GM19193 (cell line): ENCODE results near the gene NDUFB7.

ENCODE experiments used
- POLR2A ChIP-seq: IDR thresholded peaks from 4 replicates; pipeline ENCODE4 v1.6.1; 2011; ENCODE audit not compliant: insufficient read depth, insufficient read length; ENCODE audit errors: extremely low read depth

NDUFB7 gene

DNA sequence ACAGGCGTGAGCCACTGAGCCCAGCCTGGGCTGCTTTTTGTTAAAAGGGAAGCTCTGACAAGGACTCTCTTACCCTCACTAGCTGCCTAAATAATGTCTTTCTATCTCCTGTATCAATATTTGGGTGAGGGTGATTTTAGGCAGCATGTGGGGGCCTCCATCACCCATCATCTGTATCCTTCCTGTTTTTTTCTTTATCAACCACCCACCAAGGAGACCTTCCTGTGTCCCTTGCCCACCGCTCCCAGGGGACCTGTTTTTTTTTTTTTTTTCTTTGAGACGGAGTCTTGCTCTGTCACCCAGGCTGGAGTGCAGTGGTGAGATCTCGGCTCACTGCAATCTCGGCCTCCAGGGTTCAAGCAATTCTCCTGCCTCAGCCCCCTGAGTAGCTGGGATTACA lies 5.4 kb upstream of the NDUFB7 start:
- no peak for TF ChIP-seq POLR2A

DNA sequence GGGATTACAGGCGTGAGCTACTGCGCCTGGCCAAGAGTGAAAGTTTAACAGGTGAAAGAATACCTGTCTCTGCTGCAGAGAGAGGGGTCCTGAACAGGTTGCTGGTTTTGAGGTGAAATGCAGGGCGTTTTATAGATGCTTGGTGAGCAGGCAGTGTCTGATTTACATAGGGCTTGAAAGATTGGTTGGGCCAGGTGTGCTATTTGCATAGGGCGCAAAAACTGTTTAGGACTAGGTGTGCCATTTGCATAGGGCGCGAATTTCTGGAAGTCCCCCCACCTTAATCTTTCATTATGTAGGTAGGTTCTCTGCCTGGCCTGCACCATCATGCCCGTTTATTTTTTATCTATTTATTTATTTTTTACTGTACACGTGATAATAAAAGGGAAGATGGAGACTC lies 4.5 kb upstream of the NDUFB7 start:
- no peak for TF ChIP-seq POLR2A

DNA sequence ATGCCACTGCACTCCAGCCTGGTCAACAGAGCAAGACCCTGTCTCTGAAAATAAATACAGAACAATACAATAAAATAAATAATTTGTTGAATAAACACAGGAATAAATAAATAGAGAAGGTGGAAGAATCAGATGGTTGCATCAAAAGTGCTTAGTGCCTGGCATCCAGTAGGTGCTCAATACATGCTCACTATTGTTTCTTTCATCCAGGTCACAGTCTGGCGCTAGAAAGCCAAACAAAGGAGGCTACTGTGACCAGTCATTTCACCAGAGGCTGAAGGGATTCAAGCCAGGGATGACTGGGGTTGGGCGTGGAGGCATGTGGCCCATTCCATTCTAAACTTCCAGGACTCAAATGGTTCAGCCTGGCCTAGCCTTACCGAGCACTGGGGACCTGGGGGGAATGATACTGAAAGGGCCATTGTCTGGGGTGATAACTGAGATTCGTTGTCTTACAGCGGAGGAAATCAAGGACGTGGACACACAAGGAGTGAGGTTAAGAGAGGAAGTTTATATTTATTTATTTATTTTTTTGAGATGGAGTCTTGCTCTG lies 3.6 kb upstream of the NDUFB7 start:
- TF ChIP-seq POLR2A: no peak

DNA sequence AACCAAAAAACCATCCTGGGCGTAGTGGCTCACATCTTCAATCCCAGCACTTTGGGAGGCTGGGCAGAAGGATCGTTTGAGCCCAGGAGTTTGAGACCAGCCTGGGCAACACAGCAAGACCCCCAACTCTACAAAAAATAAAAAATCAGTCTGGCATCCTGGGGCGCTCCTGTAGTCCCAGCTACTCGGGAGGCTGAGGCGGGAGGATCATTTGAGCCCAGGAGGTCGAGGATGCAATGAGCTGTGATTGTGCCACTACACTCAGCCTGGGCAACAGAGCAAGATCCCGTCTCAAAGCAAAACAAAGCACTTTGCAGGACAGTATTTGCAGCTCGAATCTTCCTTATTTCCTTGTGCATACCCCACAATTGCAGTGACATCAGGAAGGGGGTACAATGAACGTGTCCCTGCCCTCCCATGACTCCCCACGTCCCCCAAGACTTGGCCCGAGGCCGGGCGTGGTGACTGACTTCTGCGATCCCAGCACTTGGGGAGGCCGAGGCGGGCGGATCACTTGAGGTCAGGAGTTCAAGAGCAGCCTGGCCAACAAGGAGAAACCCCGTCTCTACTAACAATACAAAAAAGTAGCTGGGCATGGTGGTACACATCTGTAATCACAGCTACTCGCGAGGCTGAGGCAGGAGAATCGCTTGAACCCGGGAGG lies 870 bp downstream of the NDUFB7 start:
- no peak for TF ChIP-seq POLR2A

DNA sequence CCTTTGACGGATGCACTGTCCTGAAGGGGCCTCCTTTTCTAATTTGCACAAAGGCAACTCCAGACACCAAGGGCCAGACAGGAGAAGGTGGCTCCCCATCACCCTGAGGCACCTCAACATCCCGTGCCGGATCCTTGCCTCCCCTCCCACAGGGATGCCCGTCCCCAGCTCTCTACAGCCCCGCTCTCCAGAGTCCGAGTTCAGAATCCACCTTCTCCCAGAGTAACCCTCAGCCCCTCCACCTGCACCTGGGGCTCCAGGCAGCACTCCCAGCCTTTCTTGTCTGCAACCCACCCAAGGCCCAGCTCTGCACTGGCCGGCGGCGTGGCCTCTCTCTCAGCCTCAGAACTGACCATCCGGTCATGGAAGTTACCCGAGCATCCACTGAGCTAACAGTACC lies 4.8 kb downstream of the NDUFB7 start:
- no peak for TF ChIP-seq POLR2A

DNA sequence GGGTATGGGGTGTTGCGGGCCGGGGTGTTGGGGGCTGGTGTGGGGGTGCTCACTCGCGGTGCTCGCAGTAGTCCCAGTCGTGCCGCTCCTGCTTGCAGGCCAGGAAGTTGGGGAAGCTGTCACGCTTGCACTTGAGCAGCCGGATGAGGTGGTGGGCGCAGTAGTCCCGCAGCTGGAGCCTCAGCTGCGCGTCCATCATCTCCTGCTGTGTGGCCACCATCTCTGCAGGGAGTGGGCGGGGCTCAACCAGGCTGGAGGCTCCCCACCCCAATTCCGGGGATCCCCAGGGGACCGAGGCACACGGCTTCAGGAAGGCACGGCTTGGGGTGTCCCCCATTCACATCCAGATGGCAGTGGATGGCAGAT lies 5.2 kb downstream of the NDUFB7 start:
- no peak for TF ChIP-seq POLR2A

DNA sequence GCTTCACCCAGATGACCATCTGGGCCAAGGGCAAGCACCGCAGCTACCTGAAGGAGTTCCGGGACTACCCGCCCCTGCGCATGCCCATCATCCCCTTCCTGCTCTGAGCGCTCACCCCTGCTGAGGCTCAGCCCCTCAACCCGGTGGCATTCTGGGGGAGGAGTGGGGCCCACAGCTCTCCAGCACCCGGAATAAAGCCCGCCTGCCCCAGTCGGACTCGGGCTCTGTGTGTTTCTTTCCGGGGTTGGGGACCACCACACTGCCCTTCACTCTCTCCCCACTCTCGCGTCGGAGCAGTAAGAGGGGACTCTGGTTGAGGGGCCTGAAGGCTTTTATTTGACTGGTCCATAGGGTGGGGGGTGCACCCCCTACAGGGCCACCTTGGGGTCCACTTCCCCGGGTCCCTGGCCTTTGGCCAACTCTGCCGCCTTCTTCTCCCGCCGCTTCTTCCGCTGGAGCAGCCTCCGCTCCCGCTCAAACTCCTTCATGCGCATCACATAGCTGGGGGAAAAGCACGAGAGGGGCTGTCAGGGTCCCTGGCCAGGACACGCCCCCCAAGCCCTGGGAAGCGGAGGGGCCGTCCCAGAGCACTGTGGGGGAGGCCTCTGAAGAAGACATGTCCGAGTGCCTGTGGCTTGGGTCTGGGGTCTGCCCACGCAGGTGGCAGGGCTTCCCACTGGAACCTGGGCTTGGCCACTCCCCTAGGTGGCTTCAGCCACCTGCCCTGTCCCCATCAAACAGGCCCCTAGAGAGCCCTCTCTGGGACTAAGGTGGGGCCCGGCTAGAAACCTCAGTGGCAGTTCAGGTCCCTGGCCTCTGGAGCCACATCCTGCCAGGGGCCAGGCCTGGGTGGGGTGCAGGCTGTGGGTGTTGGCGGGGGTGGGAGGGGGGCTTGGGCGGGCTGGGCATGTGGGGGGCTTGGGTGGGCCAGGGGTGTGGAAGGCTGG lies 5.8 kb downstream of the NDUFB7 start:
- TF ChIP-seq POLR2A: no peak

DNA sequence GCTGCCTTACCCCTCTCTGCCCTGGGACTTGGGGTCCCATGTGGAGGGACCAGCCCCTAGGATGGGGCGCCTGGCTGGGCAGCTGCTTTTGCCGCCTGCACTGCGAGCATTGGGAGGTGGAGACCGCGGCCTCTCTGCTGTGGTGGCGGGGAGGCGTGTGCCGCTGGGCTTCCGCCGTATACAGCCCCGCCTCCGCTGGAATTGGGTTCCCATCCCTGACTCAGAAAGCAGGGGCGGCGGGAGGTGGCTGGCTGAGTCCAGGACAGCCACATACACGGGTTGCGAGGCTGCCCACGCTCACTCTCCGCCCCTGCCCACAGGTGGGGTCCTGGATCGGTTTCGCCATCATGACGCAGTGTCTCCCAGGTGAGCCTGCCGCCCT lies 6.6 kb downstream of the NDUFB7 start:
- no peak for TF ChIP-seq POLR2A

DNA sequence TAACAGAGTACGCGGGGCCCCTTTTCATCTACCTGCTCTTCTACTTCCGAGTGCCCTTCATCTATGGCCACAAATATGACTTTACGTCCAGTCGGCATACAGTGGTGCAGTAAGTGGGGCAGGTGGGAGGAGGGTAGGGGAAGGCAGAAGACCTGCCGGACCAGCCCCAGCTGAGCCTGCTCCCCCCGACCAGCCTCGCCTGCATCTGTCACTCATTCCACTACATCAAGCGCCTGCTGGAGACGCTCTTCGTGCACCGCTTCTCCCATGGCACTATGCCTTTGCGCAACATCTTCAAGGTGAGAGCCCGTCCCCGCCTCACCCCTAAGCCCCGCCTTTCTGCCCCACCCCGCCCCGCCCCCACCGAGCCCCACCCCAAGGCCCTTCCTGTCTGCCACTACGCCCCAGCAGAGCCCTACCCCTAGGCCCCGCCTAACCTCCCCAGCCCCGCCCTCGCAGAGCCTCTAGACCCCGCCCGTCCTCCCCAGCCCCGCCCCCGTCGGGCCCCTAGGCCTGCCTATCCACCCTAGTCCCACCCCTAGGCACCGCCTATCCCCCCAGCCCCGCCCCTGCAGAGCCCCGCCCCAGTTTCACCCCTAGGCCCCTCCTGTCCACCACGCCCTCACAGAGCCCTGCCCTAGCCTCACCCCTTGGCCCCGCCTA lies 7.7 kb downstream of the NDUFB7 start:
- TF ChIP-seq POLR2A: no peak

DNA sequence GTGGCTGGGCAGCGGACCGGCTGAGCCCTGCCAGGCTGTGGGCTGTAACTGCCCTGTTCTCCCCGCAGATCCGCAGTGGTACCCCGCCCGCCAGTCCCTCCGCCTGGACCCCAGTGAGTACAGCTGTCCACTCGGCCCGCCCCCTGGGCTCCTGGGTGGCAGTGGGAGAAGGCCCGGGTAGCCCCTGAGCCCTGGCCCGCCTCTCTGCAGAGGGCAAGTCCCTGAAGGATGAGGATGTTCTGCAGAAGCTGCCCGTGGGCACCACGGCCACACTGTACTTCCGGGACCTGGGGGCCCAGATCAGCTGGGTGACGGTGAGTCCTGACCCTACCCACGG lies 8.3 kb downstream of the NDUFB7 start:
- no peak for TF ChIP-seq POLR2A

DNA sequence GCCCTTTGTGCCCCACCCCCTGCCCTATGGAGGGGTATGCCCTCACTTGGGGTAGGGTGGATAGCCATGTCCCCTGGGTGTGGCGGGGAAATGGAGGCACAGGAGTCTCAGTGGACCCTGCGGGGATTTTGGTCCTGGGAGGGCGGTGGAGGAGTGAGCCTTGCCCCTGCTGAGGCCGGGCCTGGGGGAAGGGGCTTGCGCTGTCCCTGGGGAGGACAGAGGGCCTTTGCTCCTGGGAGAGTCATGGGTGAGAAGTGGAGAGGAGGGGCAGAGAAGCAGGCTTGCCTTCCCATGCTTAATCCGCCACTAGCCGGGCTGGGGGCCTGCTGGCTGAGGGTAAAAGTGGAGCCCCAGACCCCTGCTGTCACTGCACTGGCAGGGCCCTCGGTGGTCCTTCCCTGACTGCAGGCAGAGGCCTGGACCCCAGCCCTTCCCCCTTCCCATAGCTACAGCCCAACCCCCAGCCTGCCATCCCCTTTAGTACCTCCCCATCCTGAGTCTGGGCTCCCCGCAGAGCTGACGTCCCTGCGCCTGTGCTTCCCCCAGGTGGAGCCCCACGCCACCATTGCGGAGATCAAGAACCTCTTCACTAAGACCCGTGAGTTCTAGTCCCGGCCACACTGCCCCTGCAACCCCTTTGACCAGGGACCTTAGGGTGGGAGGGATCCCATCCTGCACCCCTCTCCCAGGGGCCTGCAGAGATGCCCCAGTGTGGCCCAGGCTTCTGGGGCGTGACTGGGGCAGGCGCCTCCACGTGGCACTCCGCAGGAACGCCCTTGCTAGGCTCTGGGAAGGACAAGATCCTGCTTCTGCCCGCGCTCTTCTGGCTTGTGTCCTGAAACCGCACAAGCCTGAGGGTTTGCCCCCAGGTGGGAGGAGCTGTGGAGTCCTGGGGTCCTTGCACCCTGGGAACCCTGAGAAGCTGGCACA lies 8.9 kb downstream of the NDUFB7 start:
- TF ChIP-seq POLR2A: no peak

DNA sequence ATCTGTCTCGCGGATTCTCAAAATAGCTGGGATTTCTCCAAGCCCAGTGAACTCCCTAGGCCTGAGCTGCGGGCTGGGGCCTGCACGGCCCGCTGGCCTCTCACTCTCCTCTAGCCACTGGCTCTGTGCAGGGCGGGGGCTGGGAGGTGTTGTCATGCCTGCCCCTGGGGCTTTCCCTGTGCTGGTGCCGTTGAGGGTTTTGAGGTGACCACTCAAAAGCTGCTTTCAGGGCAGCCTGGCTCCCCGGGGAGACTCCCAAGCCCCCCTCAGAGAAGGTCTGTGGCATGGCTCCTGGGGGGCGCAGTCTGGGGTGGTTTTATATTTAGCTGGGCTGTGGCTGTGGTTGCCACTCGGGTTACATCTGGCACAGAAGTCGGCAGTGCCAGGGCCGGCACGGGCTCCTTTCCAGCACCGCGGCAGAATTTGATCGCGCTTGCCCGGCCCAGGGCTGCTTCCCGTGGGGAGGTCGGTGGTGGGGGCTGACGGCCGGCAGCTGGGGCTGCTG lies 10.0 kb downstream of the NDUFB7 start:
- no peak for TF ChIP-seq POLR2A

DNA sequence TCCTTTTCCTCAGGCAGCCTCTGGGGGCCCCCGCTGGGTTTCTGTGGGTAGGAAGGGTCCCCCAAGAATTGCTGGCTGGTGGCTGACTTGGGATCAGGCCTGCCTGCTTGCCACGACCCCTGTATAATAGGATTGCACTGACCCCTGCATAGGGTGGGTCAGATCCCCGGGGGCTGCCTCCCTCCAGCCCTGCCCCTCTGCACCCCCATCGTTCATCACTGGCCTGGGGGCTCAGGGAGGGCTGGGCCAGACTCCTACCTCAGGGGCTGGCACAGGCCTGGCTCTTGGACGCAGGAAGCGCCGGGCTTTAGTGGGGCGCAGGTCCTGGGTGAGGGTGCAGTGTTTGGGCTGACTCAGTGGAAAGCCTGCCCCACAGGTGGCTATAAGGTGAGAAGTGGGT lies 10.6 kb downstream of the NDUFB7 start:
- TF ChIP-seq POLR2A: no peak

DNA sequence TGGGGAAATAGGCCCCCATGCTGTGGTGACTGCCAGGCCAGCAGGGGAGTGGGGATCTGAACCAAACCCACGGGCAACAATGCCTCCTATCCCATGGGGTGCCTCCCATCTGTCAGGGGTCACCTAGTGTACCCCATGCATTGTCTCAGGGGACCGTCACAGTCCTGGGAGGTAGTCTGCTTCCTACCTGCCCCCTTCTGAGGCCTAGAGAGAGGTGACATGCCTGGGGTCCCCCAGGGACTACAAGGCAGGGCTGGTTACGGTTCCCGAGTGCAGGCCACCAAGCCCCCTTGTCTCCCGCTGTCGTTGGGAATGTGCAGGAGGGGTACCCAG lies 11.1 kb downstream of the NDUFB7 start:
- no peak for TF ChIP-seq POLR2A

DNA sequence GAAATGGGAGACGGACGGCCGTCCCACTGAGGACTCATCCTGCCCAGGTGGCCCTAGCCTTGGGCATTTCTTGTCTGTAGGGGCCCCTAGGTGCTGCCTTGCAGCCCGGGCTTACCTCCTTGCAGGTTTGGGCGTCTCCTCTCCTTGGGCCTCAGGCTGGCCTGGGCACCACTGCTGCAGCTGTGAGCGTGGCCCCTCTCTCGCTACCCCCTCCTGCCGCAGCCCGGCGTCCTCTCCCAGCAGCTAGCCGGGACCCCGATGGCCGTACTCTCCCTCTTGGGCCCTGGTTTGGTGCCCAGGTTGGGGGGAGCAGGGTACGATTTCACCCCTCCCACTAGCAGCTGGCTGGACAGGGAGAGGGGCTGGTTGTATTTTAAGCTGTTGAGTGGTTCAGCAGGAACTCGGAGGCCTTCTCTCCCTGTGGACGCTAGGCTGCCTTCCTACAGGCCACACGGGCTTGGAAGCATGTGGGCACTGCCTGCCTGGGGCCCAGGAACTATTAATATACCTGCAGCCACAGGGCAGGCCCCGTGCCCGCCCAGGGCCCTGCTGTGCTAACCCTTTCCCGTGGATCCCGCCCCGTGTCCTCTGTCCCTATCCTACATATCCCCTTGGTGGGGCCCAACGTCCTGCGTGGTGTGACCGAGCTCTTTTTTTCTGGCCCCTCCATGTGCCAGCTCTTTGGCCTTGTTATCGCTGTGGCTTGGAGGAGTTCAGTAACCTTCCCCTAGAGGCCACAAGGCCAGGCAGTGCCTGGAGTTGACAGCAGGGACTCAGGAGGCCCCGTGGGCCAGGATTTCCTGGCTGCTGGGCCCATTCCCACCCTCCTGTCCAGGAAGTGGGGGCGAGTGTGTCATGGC lies 11.7 kb downstream of the NDUFB7 start:
- TF ChIP-seq POLR2A: no peak
